ENCODE data around the gene POU3F2.

Gene POU3F2

DNA sequence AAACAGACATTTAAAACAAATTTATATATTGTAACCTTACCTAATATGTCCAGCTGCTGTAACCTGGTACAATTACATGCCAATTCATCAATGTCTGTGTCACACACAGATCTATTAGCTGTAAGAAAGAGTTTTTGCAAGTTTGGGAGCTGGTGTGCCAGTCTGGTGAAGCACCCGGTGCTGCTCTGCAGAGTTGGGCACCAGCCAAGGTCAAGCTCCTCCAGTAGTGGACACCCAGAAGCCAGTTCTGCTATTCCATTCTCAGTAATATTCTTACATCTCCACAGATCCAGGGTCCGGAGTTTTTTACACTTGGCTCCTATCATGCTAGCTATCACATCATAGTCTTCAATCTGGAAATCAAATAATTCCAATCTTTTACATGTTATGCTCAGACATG is 41.0 kb downstream of the POU3F2 start:
- H3K4me3 ChIP-seq (ENCODE audit: low read depth, low read length) = no peak overlapping the region
- ChIA-PET CTCF (no interaction called here), POLR2A (no interaction called here)
- TF ChIP-seq, protein P1, sequence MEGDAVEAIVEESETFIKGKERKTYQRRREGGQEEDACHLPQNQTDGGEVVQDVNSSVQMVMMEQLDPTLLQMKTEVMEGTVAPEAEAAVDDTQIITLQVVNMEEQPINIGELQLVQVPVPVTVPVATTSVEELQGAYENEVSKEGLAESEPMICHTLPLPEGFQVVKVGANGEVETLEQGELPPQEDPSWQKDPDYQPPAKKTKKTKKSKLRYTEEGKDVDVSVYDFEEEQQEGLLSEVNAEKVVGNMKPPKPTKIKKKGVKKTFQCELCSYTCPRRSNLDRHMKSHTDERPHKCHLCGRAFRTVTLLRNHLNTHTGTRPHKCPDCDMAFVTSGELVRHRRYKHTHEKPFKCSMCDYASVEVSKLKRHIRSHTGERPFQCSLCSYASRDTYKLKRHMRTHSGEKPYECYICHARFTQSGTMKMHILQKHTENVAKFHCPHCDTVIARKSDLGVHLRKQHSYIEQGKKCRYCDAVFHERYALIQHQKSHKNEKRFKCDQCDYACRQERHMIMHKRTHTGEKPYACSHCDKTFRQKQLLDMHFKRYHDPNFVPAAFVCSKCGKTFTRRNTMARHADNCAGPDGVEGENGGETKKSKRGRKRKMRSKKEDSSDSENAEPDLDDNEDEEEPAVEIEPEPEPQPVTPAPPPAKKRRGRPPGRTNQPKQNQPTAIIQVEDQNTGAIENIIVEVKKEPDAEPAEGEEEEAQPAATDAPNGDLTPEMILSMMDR (IDR thresholded peaks at IDR 0.05; ENCODE audit: insufficient read depth, low read length, missing control alignments) = no peak
- no peak for DNase-seq (ENCODE audit: low read depth, low spot score)

DNA sequence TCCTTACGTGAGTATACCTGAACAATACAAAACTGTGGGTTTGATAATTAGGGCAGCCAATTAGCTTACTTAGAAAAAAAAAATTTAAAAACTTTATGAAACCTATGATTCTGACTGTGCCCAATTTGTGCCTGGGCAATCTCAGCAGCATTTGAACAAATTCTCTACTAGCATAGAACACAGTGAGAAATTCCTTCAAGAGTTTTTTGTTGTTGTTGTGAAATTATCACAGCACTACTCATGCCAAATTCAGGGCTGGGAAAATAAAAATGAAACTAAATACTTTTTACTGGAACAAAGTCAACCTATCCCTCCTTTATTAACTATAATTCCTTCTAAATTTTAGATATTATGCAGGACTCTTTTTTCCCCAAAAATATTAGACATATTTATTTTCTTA is 42.9 kb downstream of the POU3F2 start:
- ChIA-PET POLR2A (no interaction called here), CTCF (no interaction called here)
- no peak overlapping the region for H3K4me3 ChIP-seq (ENCODE audit: low read depth, low read length)
- TF ChIP-seq, protein P1 (IDR thresholded peaks at IDR 0.05; ENCODE audit: insufficient read depth, low read length, missing control alignments) = no peak
- no peak for DNase-seq (ENCODE audit: low read depth, low spot score)

DNA sequence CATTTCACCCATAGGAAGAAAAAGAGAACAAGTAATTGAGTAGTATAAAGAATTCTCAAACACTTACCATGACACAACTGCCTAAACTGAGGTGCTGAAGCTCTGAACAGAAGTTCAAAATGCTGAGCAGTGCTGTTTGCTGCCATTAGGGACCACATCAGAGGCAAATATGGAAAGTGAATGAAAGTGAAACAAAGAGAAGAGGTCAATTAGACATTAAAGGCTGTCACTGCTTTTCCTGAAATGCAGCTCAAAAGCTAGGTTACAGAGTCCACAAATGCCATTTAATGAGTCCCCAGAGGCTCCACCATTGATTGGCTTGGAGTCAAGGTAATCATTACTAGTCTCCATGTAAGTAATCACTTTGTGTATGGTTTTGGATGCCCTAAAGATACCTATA is 46.1 kb downstream of the POU3F2 start:
- ChIA-PET POLR2A (no interaction called here), CTCF (no interaction called here)
- no peak for DNase-seq (ENCODE audit: low read depth, low spot score)
- TF ChIP-seq, protein P1 (IDR thresholded peaks at IDR 0.05; ENCODE audit: insufficient read depth, low read length, missing control alignments) = no peak
- H3K4me3 ChIP-seq (ENCODE audit: low read depth, low read length) = no peak overlapping the region

DNA sequence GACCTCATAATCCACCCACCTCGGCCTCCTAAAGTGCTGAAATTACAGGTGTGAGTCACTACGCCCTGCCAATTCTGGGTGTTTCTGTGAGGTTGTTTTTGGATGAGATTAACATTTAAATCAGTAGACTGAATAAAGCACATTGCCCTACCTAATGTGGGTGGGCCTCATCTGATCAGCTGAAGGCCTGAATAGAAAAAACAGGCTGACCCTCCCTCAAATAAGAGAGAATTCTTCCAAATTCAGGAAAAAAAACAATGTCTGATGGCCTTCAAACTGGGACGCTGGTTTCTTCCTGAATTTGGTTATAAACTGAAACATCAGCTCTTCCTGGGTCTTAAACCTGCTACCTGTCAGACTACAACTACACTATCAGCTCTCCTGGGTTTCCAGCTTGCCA is 51.0 kb downstream of the POU3F2 start:
- H3K4me3 ChIP-seq (ENCODE audit: low read depth, low read length) = no peak overlapping the region
- ChIA-PET CTCF (no interaction called here), POLR2A (no interaction called here)
- TF ChIP-seq, protein P1 (IDR thresholded peaks at IDR 0.05; ENCODE audit: insufficient read depth, low read length, missing control alignments) = no peak
- DNase-seq (ENCODE audit: low read depth, low spot score) = no peak

DNA sequence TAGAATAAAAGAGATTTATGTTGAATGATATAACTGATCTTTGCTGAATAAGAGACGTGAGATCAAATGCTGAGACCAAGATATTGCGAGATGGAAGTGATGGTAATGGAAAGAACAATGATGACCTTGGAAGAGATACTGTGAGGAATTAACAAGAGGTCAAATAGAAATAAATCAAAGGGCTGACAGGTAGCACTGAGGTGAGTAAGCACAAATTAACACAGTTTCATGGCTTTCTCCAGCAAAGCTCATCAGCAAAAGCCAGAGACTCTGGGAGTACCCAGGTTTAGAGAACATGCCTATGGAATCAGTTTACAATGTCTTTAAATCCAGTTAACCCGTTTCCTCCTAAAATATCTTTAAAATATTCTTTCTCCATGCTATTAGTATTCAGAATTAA is 53.3 kb downstream of the POU3F2 start:
- DNase-seq (ENCODE audit: low read depth, low spot score) = no peak
- no peak overlapping the region for H3K4me3 ChIP-seq (ENCODE audit: low read depth, low read length)
- ChIA-PET CTCF (no interaction called here), POLR2A (no interaction called here)
- TF ChIP-seq, protein P1 (IDR thresholded peaks at IDR 0.05; ENCODE audit: insufficient read depth, low read length, missing control alignments) = no peak
